NT2/D1 (cell line): Measurements from ENCODE around the gene TMUB1.

Experiments used
- DNase-seq: peaks from one replicate; pipeline ENCODE4 v3.0.0-alpha.2; 2011; ENCODE audit warnings: low read depth, low spot score
- H3K27me3 ChIP-seq: 2 replicates; pipeline ENCODE4 v1.6.0; 2011; ENCODE audit warnings: mild to moderate bottlenecking; ENCODE audit not compliant: insufficient read length, insufficient read depth
- H3K36me3 ChIP-seq: 2 replicates; pipeline ENCODE4 v1.6.1; 2011; ENCODE audit warnings: mild to moderate bottlenecking, low read length, mixed read lengths; ENCODE audit not compliant: insufficient read depth, insufficient read length
- H3K4me1 ChIP-seq: 2 replicates; pipeline ENCODE4 v1.5.1; 2011; ENCODE audit not compliant: insufficient read depth, insufficient read length
- H3K4me3 ChIP-seq: 2 replicates; pipeline ENCODE4 v1.5.1; 2011; ENCODE audit warnings: low read depth; ENCODE audit not compliant: insufficient read length
- H3K9ac ChIP-seq: 2 replicates; pipeline ENCODE4 v1.6.0; 2011; ENCODE audit warnings: low read depth; ENCODE audit not compliant: insufficient read length
- H3K9me3 ChIP-seq: 2 replicates; pipeline ENCODE4 v1.5.1; 2011; ENCODE audit warnings: mild to moderate bottlenecking, low read length; ENCODE audit not compliant: insufficient read depth
- SUZ12 ChIP-seq: IDR thresholded peaks from 2 replicates; pipeline ENCODE4 v1.6.1; 2011; ENCODE audit not compliant: insufficient read length, insufficient read depth; ENCODE audit errors: extremely low read depth
- YY1 ChIP-seq: IDR thresholded peaks from 2 replicates; pipeline ENCODE4 v1.6.1; 2011; ENCODE audit not compliant: insufficient read length, insufficient read depth
- ZNF274 ChIP-seq: IDR thresholded peaks from 2 replicates; pipeline ENCODE4 v1.6.1; 2011; ENCODE audit warnings: mild to moderate bottlenecking, low read depth, low read length

The TMUB1 gene

GRCh38 chr7:151035026-151035717 lies 48.1 kb downstream of the TMUB1 start:
- TF ChIP-seq YY1 (no peak), ZNF274 (no peak), SUZ12 (no peak)
- Histone ChIP-seq H3K36me3 (peaks cover 57% of the 10 kb centered on the region), H3K9ac (no peak overlapping the region), H3K27me3 (no peaks in the 10 kb centered on the region), H3K4me1 (peaks cover 11% of the 10 kb centered on the region), H3K4me3 (no peak overlapping the region), H3K9me3 (no peaks in the 10 kb centered on the region)
- no peak for DNase-seq

GRCh38 chr7:151034312-151035025 lies 48.8 kb downstream of the TMUB1 start:
- TF ChIP-seq SUZ12: no peak
- no peak for TF ChIP-seq ZNF274
- no peak for TF ChIP-seq YY1
- Histone ChIP-seq H3K9me3 (no peaks in the 10 kb centered on the region), H3K9ac (no peak overlapping the region), H3K36me3 (peaks cover 62% of the 10 kb centered on the region), H3K27me3 (no peaks in the 10 kb centered on the region), H3K4me1 (peaks cover 6% of the 10 kb centered on the region), H3K4me3 (no peak overlapping the region)
- DNase-seq: no peak

GRCh38 chr7:151033864-151034249 lies 49.4 kb downstream of the TMUB1 start:
- no peak for TF ChIP-seq SUZ12
- TF ChIP-seq ZNF274: no peak
- no peak for TF ChIP-seq YY1
- Histone ChIP-seq H3K9me3 (no peaks in the 10 kb centered on the region), H3K4me3 (no peak overlapping the region), H3K27me3 (no peaks in the 10 kb centered on the region), H3K9ac (no peak overlapping the region), H3K4me1 (peaks cover 5% of the 10 kb centered on the region), H3K36me3 (peaks cover 63% of the 10 kb centered on the region)
- DNase-seq: no peak

GRCh38 chr7:151032936-151033863 lies 50.1 kb downstream of the TMUB1 start:
- Histone ChIP-seq H3K4me3 (no peak overlapping the region), H3K36me3 (peaks cover 63% of the 10 kb centered on the region), H3K9ac (no peak overlapping the region), H3K9me3 (no peaks in the 10 kb centered on the region), H3K27me3 (no peaks in the 10 kb centered on the region), H3K4me1 (no peaks in the 10 kb centered on the region)
- TF ChIP-seq SUZ12 (no peak), ZNF274 (no peak), YY1 (no peak)
- no peak for DNase-seq
